HG03342 (cell line): ENCODE data around the gene CCNA2.

Source experiments
- ATAC-seq: cut with Tn5 transposase; IDR thresholded peaks from one replicate; pipeline ENCODE4 v1.9.1; 2021; ENCODE audit warnings: mild to moderate bottlenecking, moderate library complexity; ENCODE audit not compliant: unreplicated experiment

The CCNA2 gene

GRCh38 chr4:121823505-121824170 is at the start of gene CCNA2:
Gene CCNA2 (minus strand): TSS chr4:121823883. CDS start chr4:121823628, 255 bp downstream.
- peak; percentile 93 for ATAC-seq

GRCh38 chr4:121869841-121870822 is 46.4 kb upstream of the CCNA2 start, which contains the start of gene BBS7:
Gene BBS7 (minus strand): TSS chr4:121870474. CDS start chr4:121870313, 161 bp downstream.
- peak; percentile 99 for ATAC-seq

GRCh38 chr4:121863799-121864198 is 40.1 kb upstream of the CCNA2 start:
- ATAC-seq: no peak

GRCh38 chr4:121861426-121861825 is 37.7 kb upstream of the CCNA2 start:
- no peak for ATAC-seq

GRCh38 chr4:121860121-121860520 is 36.4 kb upstream of the CCNA2 start:
- no peak for ATAC-seq

- ATAC-seq: no peak
Observed at GRCh38 chr4:121851354-121851753, 27.7 kb upstream of the CCNA2 start.

GRCh38 chr4:121846662-121847061 is 23.0 kb upstream of the CCNA2 start:
- ATAC-seq: no peak

GRCh38 chr4:121842862-121843261 is 19.2 kb upstream of the CCNA2 start:
- no peak for ATAC-seq

GRCh38 chr4:121838136-121838535 is 14.5 kb upstream of the CCNA2 start:
- ATAC-seq: no peak

GRCh38 chr4:121829511-121829910 is 5.8 kb upstream of the CCNA2 start:
- no peak for ATAC-seq

- no peak for ATAC-seq
Observed at GRCh38 chr4:121827853-121828252, 4.2 kb upstream of the CCNA2 start.

GRCh38 chr4:121824950-121825349 is 1.3 kb upstream of the CCNA2 start:
- ATAC-seq: no peak

- no peak for ATAC-seq
Observed at GRCh38 chr4:121824171-121824527, 466 bp upstream of the CCNA2 start.

GRCh38 chr4:121822796-121823504 is 733 bp downstream of the CCNA2 start:
- peak; percentile 55 for ATAC-seq

GRCh38 chr4:121822047-121822446 is 1.6 kb downstream of the CCNA2 start:
- ATAC-seq: no peak

GRCh38 chr4:121819216-121819965 is 4.3 kb downstream of the CCNA2 start:
- no peak for ATAC-seq

- ATAC-seq: no peak
Observed at GRCh38 chr4:121818215-121818614, 5.5 kb downstream of the CCNA2 start.

- ATAC-seq: no peak
Observed at GRCh38 chr4:121817701-121818100, 6.0 kb downstream of the CCNA2 start.

GRCh38 chr4:121817006-121817405 is 6.7 kb downstream of the CCNA2 start:
- no peak for ATAC-seq

GRCh38 chr4:121814756-121815155 is 8.9 kb downstream of the CCNA2 start:
- ATAC-seq: no peak

GRCh38 chr4:121811122-121811521 is 12.6 kb downstream of the CCNA2 start:
- no peak for ATAC-seq
